Neural progenitor cell (in vitro differentiated cells): ENCODE measurements around the gene ATXN7.

Experiments
- EZH2 ChIP-seq: fragments of 200-600 bp; sonication (generic); IDR thresholded peaks from 2 replicates; pipeline ENCODE4 v1.6.1; 2017; ENCODE audit warnings: antibody characterized with exemption, mild to moderate bottlenecking, moderate library complexity
- EZH2phosphoT487 ChIP-seq: fragments of 200-600 bp; sonication (generic); IDR thresholded peaks from 2 replicates; pipeline ENCODE4 v1.6.1; 2017; ENCODE audit warnings: antibody characterized with exemption
- TF ChIP-seq, protein P1 (sequence below): fragments of 200-600 bp; sonication (generic); IDR thresholded peaks from 2 replicates; pipeline ENCODE4 v1.5.1; 2017; ENCODE audit warnings: antibody characterized with exemption, mild to moderate bottlenecking

DNA sequence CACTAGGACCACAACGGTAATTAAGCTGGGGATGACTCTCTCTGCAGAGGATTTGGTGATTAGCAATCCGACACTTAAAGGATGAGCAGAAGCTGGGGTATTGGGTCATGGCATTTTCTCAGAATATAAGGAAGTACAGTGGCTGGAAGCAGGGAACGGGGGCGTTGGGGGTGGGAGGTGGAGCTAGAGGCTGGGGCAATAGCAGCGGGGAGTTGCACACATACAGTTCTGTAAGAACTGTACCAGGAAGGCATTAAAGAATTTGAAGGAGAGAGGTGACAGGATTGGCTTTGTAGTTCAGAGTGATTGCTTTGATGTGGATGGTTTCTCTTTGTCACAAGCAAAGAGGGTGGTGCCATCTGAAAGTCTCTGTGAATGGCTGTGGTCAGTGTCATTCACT lies 131.4 kb downstream of the ATXN7 start:
- TF ChIP-seq, protein P1, sequence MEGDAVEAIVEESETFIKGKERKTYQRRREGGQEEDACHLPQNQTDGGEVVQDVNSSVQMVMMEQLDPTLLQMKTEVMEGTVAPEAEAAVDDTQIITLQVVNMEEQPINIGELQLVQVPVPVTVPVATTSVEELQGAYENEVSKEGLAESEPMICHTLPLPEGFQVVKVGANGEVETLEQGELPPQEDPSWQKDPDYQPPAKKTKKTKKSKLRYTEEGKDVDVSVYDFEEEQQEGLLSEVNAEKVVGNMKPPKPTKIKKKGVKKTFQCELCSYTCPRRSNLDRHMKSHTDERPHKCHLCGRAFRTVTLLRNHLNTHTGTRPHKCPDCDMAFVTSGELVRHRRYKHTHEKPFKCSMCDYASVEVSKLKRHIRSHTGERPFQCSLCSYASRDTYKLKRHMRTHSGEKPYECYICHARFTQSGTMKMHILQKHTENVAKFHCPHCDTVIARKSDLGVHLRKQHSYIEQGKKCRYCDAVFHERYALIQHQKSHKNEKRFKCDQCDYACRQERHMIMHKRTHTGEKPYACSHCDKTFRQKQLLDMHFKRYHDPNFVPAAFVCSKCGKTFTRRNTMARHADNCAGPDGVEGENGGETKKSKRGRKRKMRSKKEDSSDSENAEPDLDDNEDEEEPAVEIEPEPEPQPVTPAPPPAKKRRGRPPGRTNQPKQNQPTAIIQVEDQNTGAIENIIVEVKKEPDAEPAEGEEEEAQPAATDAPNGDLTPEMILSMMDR = no peak
- TF ChIP-seq EZH2 (no peak), EZH2phosphoT487 (no peak)
